Panc1 (cell line): Measurements from ENCODE around the gene SMOC2. TPM values are rescaled to one million over a fixed set of nuclear protein-coding genes. Genes with fewer than 3 reads are reported as not detected.

Source experiments
- ATAC-seq: fragments of 200-7000 bp; cut with Tn5 transposase; 2 replicates; pipeline ENCODE4 v1.9.1; 2020; ENCODE audit warnings: mild to moderate bottlenecking, moderate library complexity
- BruUV-seq: library from RNA; stranded (reverse); fragments of 400-500 nt; replicated peaks from 2 replicates; lab custom pipeline; 2021; lab: Mats Ljungman, UMichigan
- CTCF ChIA-PET: fragments of 300-600 bp; sonication (Branson Sonifier 250); formaldehyde crosslinking; loops from one replicate; lab custom pipeline; 2022; ENCODE audit warnings: antibody characterized with exemption; lab: Charles Lee
- POLR2A ChIA-PET: fragments of 300-600 bp; sonication (Branson Sonifier 250); formaldehyde crosslinking; loops from one replicate; lab custom pipeline; 2022; ENCODE audit warnings: antibody characterized with exemption; lab: Charles Lee
- DNase-seq: peaks from one replicate; pipeline ENCODE4 v3.0.0-alpha.2; 2010; ENCODE audit warnings: low read depth, low spot score
- H3K27ac ChIP-seq: 2 replicates; pipeline ENCODE4 v1.5.1; 2011; ENCODE audit warnings: mild to moderate bottlenecking, low read length, inconsistent platforms
- H3K27me3 ChIP-seq: fragments of 200-500 bp; sonication (Bioruptor generic); 2 replicates; pipeline ENCODE4 v1.6.0; 2014; ENCODE audit warnings: low read length, inconsistent platforms; ENCODE audit not compliant: control insufficient read depth, insufficient read depth
- H3K36me3 ChIP-seq: fragments of 200-500 bp; sonication (Bioruptor generic); 2 replicates; pipeline ENCODE4 v1.5.1; 2014; ENCODE audit warnings: inconsistent platforms, mild to moderate bottlenecking, low read length, moderate library complexity; ENCODE audit not compliant: control insufficient read depth, insufficient read depth
- H3K4me1 ChIP-seq: 2 replicates; pipeline ENCODE4 v1.5.1; 2011; ENCODE audit warnings: inconsistent platforms, mild to moderate bottlenecking, low read length, moderate library complexity; ENCODE audit not compliant: control insufficient read depth, insufficient read depth
- H3K4me3 ChIP-seq, 2 experiments: 2 replicates each; pipeline ENCODE4 v1.5.1; 2011 to 2012; ENCODE audit warnings: low read depth in 2 of 2, low read length in 2 of 2, mild to moderate bottlenecking in 2 of 2, inconsistent platforms in 1 of 2, moderate library complexity in 1 of 2
- H3K9me3 ChIP-seq: fragments of 200-500 bp; sonication (Bioruptor generic); 2 replicates; pipeline ENCODE4 v1.5.1; 2014; ENCODE audit warnings: low read depth, mild to moderate bottlenecking, inconsistent platforms, low read length, moderate library complexity; ENCODE audit not compliant: control insufficient read depth, insufficient read depth
- CTCF ChIP-seq: fragments of 450-650 bp; IDR thresholded peaks from 2 replicates; pipeline ENCODE4 v1.5.1; 2017; ENCODE audit warnings: mild to moderate bottlenecking
- POLR2AphosphoS5 ChIP-seq: IDR thresholded peaks from 2 replicates; pipeline ENCODE4 v1.6.1; 2012; ENCODE audit warnings: mild to moderate bottlenecking, low read depth, low read length, moderate library complexity
- SIN3A ChIP-seq: IDR thresholded peaks from 2 replicates; pipeline ENCODE4 v1.6.1; 2012; ENCODE audit warnings: low read depth, mild to moderate bottlenecking, low read length, moderate library complexity, borderline replicate concordance; ENCODE audit not compliant: insufficient read depth
- TCF7L2 ChIP-seq: IDR thresholded peaks from 2 replicates; pipeline ENCODE4 v1.6.1; 2011; ENCODE audit warnings: mild to moderate bottlenecking, low read depth, low read length, inconsistent platforms
- in situ Hi-C: cut with HindIII; loops from 2 replicates; pipeline ENCODE4 v1.10.0; 2016; ENCODE audit warnings: low sequenced_read_pairs, low pct_unique_long_range_greater_than_20kb
- intact Hi-C: fragments of 100-400 bp; cut with micrococcal nuclease; formaldehyde crosslinking; loops from one replicate; pipeline ENCODE4 v1.10.0; 2022; ENCODE audit not compliant: unreplicated experiment
- total RNA-seq: library from RNA; stranded (reverse); gene quantifications from one replicate; pipeline ENCODE4 v1.2.1, GENCODE V29; 2021; ENCODE audit not compliant: unreplicated experiment
- TF ChIP-seq, protein P1 (sequence below), 2 experiments: IDR thresholded peaks; 2 replicates each; pipeline ENCODE4 v1.6.1; 2011 to 2012; ENCODE audit warnings: low read depth in 2 of 2, control low read depth in 1 of 2, low read length in 1 of 2, mild to moderate bottlenecking in 1 of 2, moderate library complexity in 1 of 2; ENCODE audit not compliant: insufficient read depth in 1 of 2

Gene SMOC2
- total RNA-seq, 1 experiment from 2014 or later, result 0.13 TPM

DNA sequence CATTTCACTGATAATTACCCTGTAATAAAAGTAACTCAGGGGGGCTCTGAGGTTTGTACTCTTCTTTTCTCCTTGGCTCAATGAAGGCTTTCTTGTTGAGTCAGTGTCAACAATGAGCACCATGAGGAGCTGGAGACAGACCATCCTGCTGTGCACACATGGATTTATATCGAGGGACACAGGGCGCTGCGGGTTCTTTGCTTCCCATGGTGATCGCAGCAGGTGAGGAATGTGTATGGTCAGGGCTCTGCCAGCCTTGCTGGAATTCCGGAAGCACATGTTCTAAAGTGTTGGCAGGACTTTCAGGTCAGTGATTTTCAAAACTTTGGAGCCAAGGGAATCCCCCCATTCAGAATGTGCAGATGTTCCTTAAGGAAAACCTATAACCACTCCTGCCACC lies 27.1 kb downstream of the SMOC2 start:
- TF ChIP-seq, protein P1, sequence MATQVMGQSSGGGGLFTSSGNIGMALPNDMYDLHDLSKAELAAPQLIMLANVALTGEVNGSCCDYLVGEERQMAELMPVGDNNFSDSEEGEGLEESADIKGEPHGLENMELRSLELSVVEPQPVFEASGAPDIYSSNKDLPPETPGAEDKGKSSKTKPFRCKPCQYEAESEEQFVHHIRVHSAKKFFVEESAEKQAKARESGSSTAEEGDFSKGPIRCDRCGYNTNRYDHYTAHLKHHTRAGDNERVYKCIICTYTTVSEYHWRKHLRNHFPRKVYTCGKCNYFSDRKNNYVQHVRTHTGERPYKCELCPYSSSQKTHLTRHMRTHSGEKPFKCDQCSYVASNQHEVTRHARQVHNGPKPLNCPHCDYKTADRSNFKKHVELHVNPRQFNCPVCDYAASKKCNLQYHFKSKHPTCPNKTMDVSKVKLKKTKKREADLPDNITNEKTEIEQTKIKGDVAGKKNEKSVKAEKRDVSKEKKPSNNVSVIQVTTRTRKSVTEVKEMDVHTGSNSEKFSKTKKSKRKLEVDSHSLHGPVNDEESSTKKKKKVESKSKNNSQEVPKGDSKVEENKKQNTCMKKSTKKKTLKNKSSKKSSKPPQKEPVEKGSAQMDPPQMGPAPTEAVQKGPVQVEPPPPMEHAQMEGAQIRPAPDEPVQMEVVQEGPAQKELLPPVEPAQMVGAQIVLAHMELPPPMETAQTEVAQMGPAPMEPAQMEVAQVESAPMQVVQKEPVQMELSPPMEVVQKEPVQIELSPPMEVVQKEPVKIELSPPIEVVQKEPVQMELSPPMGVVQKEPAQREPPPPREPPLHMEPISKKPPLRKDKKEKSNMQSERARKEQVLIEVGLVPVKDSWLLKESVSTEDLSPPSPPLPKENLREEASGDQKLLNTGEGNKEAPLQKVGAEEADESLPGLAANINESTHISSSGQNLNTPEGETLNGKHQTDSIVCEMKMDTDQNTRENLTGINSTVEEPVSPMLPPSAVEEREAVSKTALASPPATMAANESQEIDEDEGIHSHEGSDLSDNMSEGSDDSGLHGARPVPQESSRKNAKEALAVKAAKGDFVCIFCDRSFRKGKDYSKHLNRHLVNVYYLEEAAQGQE (IDR thresholded peaks at IDR 0.05; ENCODE audit: insufficient read depth in 1 of 2, low read depth in 2 of 2, low read length in 1 of 2), result no peak
- TF ChIP-seq CTCF (no peak), SIN3A (no peak)
- Histone ChIP-seq H3K27me3 (peaks cover 28% of the 10 kb centered on the region), H3K4me1 (no peaks in the 10 kb centered on the region), H3K9me3 (no peaks in the 10 kb centered on the region), H3K36me3 (no peaks in the 10 kb centered on the region), H3K27ac (no peak overlapping the region), H3K4me3 (no peak overlapping the region)
- no TSS peak for BruUV-seq
- intact Hi-C loops, result no loop called here
- DNase-seq (no peak), ATAC-seq (no peak)
- in situ Hi-C loops, result no loop called here
- CTCF ChIA-PET, result no interaction called here
- POLR2A ChIA-PET, result no interaction called here

- Histone ChIP-seq H3K9me3 (no peaks in the 10 kb centered on the region), H3K27me3 (peaks cover 29% of the 10 kb centered on the region), H3K36me3 (no peaks in the 10 kb centered on the region), H3K4me3 (no peak overlapping the region), H3K4me1 (no peaks in the 10 kb centered on the region), H3K27ac (no peak overlapping the region)
- intact Hi-C loops, result no loop called here
- in situ Hi-C loops, result no loop called here
- no TSS peak for BruUV-seq
- ChIA-PET CTCF (no interaction called here), POLR2A (no interaction called here)
- TF ChIP-seq, protein P1 (IDR thresholded peaks at IDR 0.05; ENCODE audit: insufficient read depth in 1 of 2, low read depth in 2 of 2, low read length in 1 of 2), result no peak
- TF ChIP-seq SIN3A (no peak), CTCF (no peak), TCF7L2 (no peak), POLR2AphosphoS5 (no peak)
- DNase-seq (no peak), ATAC-seq (no peak)
Measured at GRCh38 chr6:168469521-168469920, 28.5 kb downstream of the SMOC2 start.
